HepG2 (cell line): ENCODE results near the gene NCOA3. TPM values are rescaled to one million over a fixed set of nuclear protein-coding genes. Genes with fewer than 3 reads are reported as not detected.

Experiments
- CCAR2 ChIP-seq: fragments of 200-400 bp; formaldehyde crosslinking; optimal IDR thresholded peaks from 2 replicates; pipeline ENCODE3; 2018; ENCODE audit warnings: low read depth, mild to moderate bottlenecking, low read length, moderate library complexity
- FIP1L1 ChIP-seq: fragments of 200-400 bp; formaldehyde crosslinking; IDR thresholded peaks from 2 replicates; pipeline ENCODE4 v1.6.1; 2018; ENCODE audit warnings: low read depth, mild to moderate bottlenecking, low read length, moderate library complexity, borderline replicate concordance; ENCODE audit not compliant: insufficient read depth
- GABPA ChIP-seq, 2 experiments: IDR thresholded peaks; 2 replicates each; pipeline ENCODE4 v1.6.1; 2011 to 2016; ENCODE audit warnings: low read depth in 2 of 2, low read length in 1 of 2, missing biosample characterization in 1 of 2, missing genetic modification characterization in 1 of 2
- HMG20B ChIP-seq: conservative IDR thresholded peaks from 2 replicates; pipeline ENCODE4 v1.6.1; 2016; ENCODE audit warnings: missing genetic modification reagents, missing compliant biosample characterization
- IKZF1 ChIP-seq: fragments of 450-650 bp; IDR thresholded peaks from 2 replicates; pipeline ENCODE4 v1.7.1; 2016
- NR2F2 ChIP-seq: IDR thresholded peaks from 2 replicates; pipeline ENCODE4 v1.6.1; 2012; ENCODE audit warnings: low read depth, inconsistent platforms, borderline replicate concordance
- SIX4 ChIP-seq: sonication (generic); formaldehyde crosslinking; IDR thresholded peaks from 2 replicates; pipeline ENCODE4 v1.4.0; 2020; ENCODE audit warnings: missing genetic modification reagents
- SRF ChIP-seq: IDR thresholded peaks from 2 replicates; pipeline ENCODE4 v1.6.1; 2011; ENCODE audit warnings: mild to moderate bottlenecking, low read depth, low read length, moderate library complexity
- ZBTB40 ChIP-seq, 2 experiments: fragments of 450-650 bp in 1 of 2; sonication (generic) in 1 of 2; formaldehyde crosslinking in 1 of 2; IDR thresholded peaks; 2 replicates each; pipeline versions ENCODE4 v1.6.1 to v1.8.0; 2016 to 2022; ENCODE audit warnings: antibody characterized with exemption in 1 of 2, mild to moderate bottlenecking in 1 of 2, missing genetic modification reagents in 1 of 2
- ZFP62 ChIP-seq: sonication (generic); formaldehyde crosslinking; IDR thresholded peaks from 2 replicates; pipeline ENCODE4 v1.4.0; 2020; ENCODE audit warnings: missing genetic modification reagents
- ZNF337 ChIP-seq: sonication (generic); formaldehyde crosslinking; IDR thresholded peaks from 2 replicates; pipeline ENCODE4 v1.5.1; 2020; ENCODE audit warnings: missing genetic modification reagents, low read depth, mild to moderate bottlenecking, borderline replicate concordance
- ZNF577 ChIP-seq: sonication (generic); formaldehyde crosslinking; IDR thresholded peaks from 2 replicates; pipeline ENCODE4 v1.4.0; 2020; ENCODE audit warnings: mild to moderate bottlenecking, low read depth, missing genetic modification reagents, borderline replicate concordance
- polyA plus RNA-seq, 8 experiments: library from polyadenylated mRNA; depleted of rRNA in 3 of 8; stranded (reverse) in 7 of 8; unstranded in 1 of 8; fragments of >200 nt; fragmentation: Illumina TruSeq in 4 of 8; extraction: Trizol in 4 of 8; gene quantifications; 2 replicates each; pipeline versions ENCODE4 v1.2.1 to v1.2.3, GENCODE V29; 2011 to 2016; ENCODE audit warnings: low read depth in 4 of 8, missing spikeins in 1 of 8, mixed read lengths in 1 of 8; ENCODE audit not compliant: insufficient read depth in 1 of 8
- total RNA-seq, 5 experiments: library from RNA; depleted of rRNA; stranded (reverse); fragments of >200 nt; fragmentation: Illumina TruSeq; extraction: Trizol; gene quantifications; 2 replicates each; pipeline ENCODE4 v1.2.3, GENCODE V29; 2016; ENCODE audit warnings: low read depth in 1 of 5
- TF ChIP-seq, protein P1 (sequence below): IDR thresholded peaks from 2 replicates; pipeline ENCODE4 v1.6.1; 2016
- TF ChIP-seq, protein P2 (sequence below): sonication (generic); formaldehyde crosslinking; conservative IDR thresholded peaks from 2 replicates; pipeline ENCODE4 v1.4.0; 2020; ENCODE audit warnings: missing genetic modification reagents

NCOA3 gene
- total and polyA plus RNA-seq, 2 of the 13 experiments (the other 11 are each of a cell fraction or from before 2014, with no cell fraction given): 35.0 to 56.8 TPM

GRCh38 chr20:47493175-47493962, 8.3 kb upstream of the NCOA3 start (continued):
- TF ChIP-seq ZBTB40 (IDR thresholded peaks at IDR 0.05) (no peak), ZBTB40 (CRISPR knock-in tag; IDR thresholded peaks at IDR 0.05) (no peak), SIX4 (CRISPR knock-in tag) (peak; percentile 51; the same call in 1 of the 2 replicates), ZFP62 (CRISPR knock-in tag) (no peak), CCAR2 (no peak), SRF (no peak), ZNF577 (CRISPR knock-in tag) (no peak), ZNF337 (no peak; the same call in 1 of the 2 replicates), IKZF1 (no peak), NR2F2 (0 out of 2 replicates have a peak, but pooled peaks have one; percentile 37), HMG20B (peak; percentile 26; the same call in 1 of the 2 replicates), GABPA (IDR thresholded peaks at IDR 0.05; ENCODE audit: low read depth, low read length) (no peak), GABPA (CRISPR knock-in tag; IDR thresholded peaks at IDR 0.05; ENCODE audit: low read depth) (peak; percentile 41; the same call in 1 of the 2 replicates), FIP1L1 (no peak)
- TF ChIP-seq, protein P1, sequence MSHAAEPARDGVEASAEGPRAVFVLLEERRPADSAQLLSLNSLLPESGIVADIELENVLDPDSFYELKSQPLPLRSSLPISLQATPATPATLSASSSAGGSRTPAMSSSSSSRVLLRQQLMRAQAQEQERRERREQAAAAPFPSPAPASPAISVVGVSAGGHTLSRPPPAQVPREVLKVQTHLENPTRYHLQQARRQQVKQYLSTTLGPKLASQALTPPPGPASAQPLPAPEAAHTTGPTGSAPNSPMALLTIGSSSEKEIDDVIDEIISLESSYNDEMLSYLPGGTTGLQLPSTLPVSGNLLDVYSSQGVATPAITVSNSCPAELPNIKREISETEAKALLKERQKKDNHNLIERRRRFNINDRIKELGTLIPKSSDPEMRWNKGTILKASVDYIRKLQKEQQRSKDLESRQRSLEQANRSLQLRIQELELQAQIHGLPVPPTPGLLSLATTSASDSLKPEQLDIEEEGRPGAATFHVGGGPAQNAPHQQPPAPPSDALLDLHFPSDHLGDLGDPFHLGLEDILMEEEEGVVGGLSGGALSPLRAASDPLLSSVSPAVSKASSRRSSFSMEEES (CRISPR knock-in tag): no peak
- TF ChIP-seq, protein P2, sequence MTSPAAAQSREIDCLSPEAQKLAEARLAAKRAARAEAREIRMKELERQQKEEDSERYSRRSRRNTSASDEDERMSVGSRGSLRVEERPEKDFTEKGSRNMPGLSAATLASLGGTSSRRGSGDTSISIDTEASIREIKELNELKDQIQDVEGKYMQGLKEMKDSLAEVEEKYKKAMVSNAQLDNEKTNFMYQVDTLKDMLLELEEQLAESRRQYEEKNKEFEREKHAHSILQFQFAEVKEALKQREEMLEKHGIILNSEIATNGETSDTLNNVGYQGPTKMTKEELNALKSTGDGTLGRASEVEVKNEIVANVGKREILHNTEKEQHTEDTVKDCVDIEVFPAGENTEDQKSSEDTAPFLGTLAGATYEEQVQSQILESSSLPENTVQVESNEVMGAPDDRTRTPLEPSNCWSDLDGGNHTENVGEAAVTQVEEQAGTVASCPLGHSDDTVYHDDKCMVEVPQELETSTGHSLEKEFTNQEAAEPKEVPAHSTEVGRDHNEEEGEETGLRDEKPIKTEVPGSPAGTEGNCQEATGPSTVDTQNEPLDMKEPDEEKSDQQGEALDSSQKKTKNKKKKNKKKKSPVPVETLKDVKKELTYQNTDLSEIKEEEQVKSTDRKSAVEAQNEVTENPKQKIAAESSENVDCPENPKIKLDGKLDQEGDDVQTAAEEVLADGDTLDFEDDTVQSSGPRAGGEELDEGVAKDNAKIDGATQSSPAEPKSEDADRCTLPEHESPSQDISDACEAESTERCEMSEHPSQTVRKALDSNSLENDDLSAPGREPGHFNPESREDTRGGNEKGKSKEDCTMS (CRISPR knock-in tag): no peak
